UCSD-AML1 (cell line): ENCODE results near the gene SEMA5A.

ENCODE experiments used
- DNase-seq: peaks from one replicate; lab custom pipeline; 2025; ENCODE audit not compliant: unreplicated experiment; lab: John Stamatoyannopoulos, UW

Gene SEMA5A

GRCh38 chr5:9240431-9240830, 305.4 kb downstream of the SEMA5A start:
- no peak for DNase-seq

GRCh38 chr5:9239626-9240025, 306.2 kb downstream of the SEMA5A start:
- no peak for DNase-seq

GRCh38 chr5:9239071-9239470, 306.8 kb downstream of the SEMA5A start:
- no peak for DNase-seq

GRCh38 chr5:9233712-9234111, 312.2 kb downstream of the SEMA5A start:
- DNase-seq, result no peak

- DNase-seq, result no peak
These were observed 312.8 kb downstream of the SEMA5A start for GRCh38 chr5:9233035-9233434.

GRCh38 chr5:9231842-9232241, 314.0 kb downstream of the SEMA5A start:
- no peak for DNase-seq

GRCh38 chr5:9230355-9230754, 315.5 kb downstream of the SEMA5A start:
- no peak for DNase-seq

GRCh38 chr5:9226016-9226536, 319.8 kb downstream of the SEMA5A start:
- no peak for DNase-seq

- no peak for DNase-seq
These were observed 323.6 kb downstream of the SEMA5A start for GRCh38 chr5:9222054-9222976.

- DNase-seq, result no peak
These were observed 327.5 kb downstream of the SEMA5A start for GRCh38 chr5:9218358-9218757.

- DNase-seq, result no peak
These were observed 333.3 kb downstream of the SEMA5A start for GRCh38 chr5:9212605-9213004.

GRCh38 chr5:9209846-9210492, 335.9 kb downstream of the SEMA5A start:
- DNase-seq, result no peak

GRCh38 chr5:9207817-9208418, 338.0 kb downstream of the SEMA5A start:
- no peak for DNase-seq

- no peak for DNase-seq
These were observed 343.2 kb downstream of the SEMA5A start for GRCh38 chr5:9202636-9203035.

GRCh38 chr5:9201761-9202160, 344.1 kb downstream of the SEMA5A start:
- no peak for DNase-seq

- no peak for DNase-seq
These were observed 344.9 kb downstream of the SEMA5A start for GRCh38 chr5:9201011-9201410.

GRCh38 chr5:9198394-9198793, 347.5 kb downstream of the SEMA5A start:
- DNase-seq, result no peak

- no peak for DNase-seq
These were observed 348.0 kb downstream of the SEMA5A start for GRCh38 chr5:9197881-9198260.

- DNase-seq, result no peak
These were observed 349.3 kb downstream of the SEMA5A start for GRCh38 chr5:9196403-9197227.

- DNase-seq, result no peak
These were observed 351.4 kb downstream of the SEMA5A start for GRCh38 chr5:9194509-9194908.

- DNase-seq, result no peak
These were observed 353.6 kb downstream of the SEMA5A start for GRCh38 chr5:9192266-9192665.
